ENCODE results near the gene CYP2W1.
"Not testable (repeated sequence)": the region's sequence is repeated elsewhere in the genome, so short reads cannot be mapped to it uniquely, and the experiment has no call there.

The CYP2W1 gene

DNA sequence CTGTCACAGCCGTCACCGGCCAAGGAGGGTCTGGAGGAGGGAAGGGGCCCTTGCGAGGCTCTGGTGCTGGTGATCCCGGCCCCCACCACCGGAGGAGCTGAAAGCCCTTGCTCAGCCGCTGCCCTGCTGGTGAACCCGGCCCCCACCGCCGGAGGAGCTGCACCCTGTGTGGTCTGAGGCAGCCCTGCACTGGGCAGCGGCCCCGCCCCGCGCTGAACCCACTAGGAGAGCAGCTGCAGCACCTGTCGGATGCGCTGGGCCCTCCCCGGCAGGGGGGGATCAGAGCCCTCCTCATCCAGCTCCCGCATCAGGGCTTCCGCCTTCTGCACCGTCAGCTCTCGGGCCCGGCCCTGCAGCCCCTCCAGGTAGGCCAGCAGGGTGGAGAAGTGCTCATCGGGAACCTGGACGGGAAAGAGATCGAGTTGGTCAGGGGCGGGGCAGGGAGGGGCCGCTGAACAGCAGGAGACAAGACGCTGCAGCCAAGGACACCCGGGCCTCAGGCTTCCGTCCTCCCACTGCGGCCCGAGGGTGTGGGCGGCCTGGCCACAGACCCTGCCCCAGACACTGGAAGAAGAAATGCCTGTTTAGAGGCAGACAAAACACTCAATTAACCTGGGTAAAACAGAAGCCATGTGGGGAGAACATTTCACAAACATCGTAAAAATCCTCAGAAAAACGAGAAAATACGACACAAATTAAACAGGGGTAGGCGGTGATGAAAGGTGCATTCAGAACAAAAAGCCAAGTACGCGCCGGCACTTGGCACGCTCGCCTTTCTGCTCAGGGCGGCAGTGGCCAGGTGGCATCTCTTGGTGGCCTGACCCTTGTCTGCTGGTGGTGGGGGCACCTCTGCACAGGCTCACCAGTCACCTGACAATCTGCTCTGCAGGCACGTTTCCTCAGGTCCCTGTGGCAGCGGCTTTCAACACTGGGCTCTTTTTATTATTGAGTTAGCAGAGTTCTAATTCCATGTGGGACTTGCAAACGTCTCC is 14.7 kb downstream of the CYP2W1 start:
- peak; percentile 49 for DNase-seq

DNA sequence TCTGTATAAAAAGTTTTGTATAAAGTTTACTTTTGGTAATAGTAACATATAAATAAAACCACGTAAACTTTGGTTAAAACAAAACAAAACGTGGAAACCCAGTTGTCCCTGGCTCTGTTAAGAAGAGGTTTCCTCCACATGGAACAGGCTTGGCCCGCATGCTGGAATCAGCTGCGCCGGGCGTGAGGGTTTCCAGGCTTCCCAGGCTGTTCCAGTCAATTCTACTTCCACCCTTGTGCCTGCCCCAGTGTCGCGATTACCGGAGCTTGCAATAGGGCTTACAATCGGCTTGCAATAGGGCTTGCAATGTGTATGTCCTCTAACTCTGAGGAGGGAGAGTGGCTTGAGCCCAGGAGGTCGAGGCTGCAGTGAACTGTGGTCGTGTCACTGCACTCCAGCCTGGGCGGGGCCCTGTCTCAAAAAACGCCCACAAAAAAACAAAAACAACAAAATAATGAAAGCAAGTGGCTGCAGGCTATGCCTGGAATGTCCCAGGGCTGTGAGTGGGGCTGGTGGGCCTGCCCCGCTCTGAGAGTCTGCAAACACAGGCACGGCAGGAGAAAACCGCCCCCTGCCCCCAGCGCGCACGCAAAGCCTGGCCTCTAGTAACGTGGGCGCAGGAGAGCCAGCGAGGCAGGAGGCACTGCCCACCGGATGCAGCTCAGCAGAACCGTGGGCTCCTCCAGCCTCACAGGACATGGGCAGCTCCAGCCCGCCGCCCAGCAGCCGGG is 16.3 kb downstream of the CYP2W1 start:
- DNase-seq = no peak

GRCh38 chr7:999941-1000935 is 17.3 kb downstream of the CYP2W1 start:
- no peak for DNase-seq

DNA sequence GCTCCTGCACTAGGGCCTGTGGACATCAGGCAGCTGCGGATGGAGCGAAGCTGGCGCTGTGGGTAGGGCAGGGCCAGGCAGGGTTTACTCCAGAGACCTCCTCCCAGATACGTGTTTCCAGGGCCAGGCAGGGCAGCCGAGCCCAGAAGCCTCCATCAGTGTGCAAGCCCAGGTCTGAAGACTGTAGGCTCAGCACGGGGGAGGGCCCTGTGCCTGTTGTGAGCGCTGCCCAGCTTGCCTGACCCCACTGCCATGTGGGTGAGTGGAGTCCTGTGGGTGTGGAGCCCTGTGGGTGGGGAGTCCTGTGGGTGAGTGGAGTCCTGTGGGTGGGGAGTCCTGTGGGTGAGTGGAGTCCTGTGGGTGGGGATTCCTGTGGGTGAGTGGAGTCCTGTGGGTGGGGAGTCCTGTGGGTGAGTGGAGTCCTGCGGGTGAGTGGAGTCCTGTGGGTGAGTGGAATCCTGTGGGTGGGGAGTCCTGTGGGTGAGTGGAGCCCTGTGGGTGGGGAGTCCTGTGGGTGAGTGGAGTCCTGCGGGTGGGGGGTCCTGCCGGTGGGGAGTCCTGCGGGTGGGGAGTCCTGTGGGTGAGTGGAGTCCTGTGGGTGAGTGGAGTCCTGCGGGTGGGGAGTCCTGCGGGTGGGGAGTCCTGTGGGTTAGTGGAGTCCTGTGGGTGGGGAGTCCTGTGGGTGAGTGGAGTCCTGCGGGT is 18.2 kb downstream of the CYP2W1 start:
- not testable (repeated sequence) for DNase-seq

- DNase-seq = not testable (repeated sequence)
Measured at GRCh38 chr7:1002026-1002425, 19.0 kb downstream of the CYP2W1 start.

GRCh38 chr7:1002445-1002844 is 19.5 kb downstream of the CYP2W1 start:
- not testable (repeated sequence) for DNase-seq

DNA sequence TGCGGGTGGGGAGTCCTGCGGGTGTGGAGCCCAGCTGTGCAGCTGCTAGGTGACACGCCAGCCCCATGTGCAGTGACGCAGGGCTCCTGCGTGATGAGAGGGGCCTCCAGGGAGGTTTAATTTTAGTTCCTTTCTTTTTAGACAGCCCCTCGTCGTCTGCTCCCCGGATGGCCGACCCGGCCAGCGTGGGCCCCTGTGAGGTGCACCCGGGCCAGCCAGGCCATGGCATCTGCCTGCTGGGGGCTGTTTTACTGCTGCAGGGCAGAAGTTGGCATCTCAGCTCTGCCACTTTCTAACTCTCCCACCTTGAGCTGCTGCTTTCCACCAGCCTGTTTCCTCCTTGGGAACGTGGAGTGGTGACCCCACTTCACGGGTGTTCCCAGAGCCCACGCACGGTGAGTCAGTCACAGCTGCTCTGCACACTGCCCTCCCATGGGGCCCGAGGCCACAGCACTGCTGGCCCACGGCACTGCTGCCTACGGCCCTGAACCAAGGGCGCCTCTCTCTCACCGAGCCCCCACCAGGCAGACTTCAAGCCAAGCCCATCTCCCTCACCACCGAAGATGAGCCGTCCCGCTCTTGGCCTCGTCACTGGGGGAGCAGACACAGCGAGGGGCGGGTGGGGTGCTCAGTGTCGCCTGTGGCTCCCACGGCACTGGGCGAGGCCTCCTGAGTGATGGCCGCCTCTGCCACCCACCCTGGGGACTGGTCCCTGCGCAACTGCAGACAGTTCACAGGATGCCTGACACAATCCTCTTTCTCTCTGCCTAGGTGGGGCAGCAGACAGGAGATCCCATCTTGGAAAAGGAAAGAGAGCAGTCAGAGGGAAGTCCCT is 21.3 kb downstream of the CYP2W1 start:
- no peak for DNase-seq

GRCh38 chr7:1005303-1005702 is 22.3 kb downstream of the CYP2W1 start:
- DNase-seq = no peak

- DNase-seq = no peak
Measured at GRCh38 chr7:1007901-1008300, 24.9 kb downstream of the CYP2W1 start.

DNA sequence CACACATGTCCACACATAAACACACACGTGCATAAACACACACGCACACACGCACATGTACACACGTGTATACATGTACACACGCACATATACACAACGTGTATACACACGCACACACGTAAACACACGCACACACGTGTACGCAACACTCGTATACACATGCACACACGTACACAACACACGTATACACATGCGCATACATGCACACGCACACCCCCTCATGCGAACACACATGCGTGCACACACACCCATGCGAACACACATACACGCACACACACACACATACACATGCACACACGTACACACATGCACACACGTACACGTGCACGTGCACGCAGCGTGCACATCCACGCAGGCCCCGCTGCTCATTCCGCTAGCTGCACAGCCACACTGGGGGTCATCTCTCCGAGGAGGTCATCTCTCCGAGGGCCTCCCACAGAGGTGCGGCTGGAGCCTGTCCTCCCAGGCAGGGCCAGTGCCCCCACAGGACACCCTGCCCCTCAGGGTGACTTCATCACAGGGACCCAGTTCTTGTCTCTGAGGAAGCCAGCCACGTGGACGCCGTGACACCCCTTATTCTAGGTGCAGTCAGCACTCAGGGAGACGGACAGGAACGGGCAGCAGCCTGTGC is 25.9 kb downstream of the CYP2W1 start:
- DNase-seq = no peak

GRCh38 chr7:1009747-1010146 is 26.8 kb downstream of the CYP2W1 start:
- no peak for DNase-seq

DNA sequence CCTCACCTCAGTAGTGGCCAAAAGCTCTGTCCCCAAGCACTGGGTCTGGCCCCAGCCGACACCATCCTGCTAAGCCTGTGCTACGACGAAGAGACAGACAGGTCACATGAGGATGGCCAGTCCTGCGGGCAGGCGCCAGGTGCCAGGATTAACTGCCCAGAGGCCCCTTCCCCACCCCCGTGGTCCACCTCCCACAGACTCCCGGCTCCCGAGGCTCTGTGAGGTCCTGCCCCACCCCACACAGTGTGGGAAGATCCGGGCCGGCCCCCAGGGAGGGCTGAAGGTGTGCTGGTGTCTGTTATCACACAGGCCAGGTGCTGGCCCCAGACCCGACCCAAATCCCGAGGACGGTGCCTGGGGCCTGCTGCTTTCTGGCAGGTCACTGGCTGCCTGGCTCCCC is 27.2 kb downstream of the CYP2W1 start:
- no peak for DNase-seq

DNA sequence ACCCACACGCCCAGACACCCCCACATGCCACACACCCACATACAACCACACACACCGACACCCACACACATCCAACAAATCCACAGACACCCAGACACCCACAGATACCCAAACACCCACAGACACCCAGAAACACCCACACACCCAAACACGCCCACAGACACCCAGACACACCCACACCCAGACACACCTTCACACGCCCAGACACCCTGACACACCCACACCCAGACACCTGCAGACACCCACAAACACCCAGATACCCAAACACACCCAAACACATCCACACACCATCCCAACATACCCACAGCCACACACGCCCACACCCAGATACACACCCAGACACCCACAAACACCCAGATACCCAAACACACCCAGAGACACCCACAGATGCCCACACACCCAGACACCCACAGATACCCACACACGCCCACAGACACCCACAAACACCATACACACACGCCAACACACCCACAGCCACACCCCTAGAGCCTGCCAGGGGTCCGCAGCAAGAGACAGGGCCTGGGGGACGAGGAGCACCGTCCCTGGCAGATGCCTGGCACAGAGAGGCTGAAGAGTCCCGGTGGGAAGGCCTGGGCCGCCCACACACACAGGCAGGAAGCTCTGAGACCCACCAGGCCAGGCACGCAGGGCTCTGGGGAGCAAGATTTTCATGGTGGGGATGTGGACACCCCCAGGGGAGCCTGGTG is 28.5 kb downstream of the CYP2W1 start:
- DNase-seq = no peak

DNA sequence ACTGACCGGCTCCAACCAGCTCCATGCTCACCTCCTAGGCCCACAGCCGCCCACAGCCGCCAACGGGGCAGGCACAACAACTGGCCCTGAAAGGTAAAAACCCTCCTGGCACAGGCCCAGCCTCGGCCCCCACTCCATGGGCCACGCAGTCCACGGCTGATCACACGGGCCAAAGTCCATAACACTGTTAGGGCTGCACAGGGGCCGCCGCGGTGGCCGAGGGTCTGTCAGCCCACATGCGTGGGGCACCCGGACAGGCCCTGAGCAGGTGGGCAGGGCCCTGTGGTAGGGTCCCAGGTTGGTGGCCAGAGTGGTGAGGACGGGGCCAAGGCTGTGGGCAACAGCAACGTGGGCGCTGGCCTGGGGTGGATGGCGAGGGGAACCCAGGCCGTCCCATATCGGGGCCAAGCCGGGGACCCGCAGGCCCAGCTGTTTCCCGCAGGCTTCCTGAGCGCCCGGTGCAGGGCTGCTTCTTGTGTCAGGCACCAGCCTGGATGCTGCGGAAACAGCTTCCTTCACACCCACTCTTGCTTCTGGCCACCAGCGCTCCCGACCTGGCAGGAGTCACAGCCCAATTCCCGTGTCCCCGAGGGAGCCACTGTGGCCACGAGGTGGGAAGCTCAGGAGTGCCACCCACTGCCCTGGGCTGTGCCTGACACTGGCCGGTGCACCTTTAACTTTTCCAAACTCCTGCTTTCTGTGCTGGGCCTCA is 29.2 kb downstream of the CYP2W1 start:
- no peak for DNase-seq

- no peak for DNase-seq
Measured at GRCh38 chr7:1012716-1013095, 29.7 kb downstream of the CYP2W1 start.

DNA sequence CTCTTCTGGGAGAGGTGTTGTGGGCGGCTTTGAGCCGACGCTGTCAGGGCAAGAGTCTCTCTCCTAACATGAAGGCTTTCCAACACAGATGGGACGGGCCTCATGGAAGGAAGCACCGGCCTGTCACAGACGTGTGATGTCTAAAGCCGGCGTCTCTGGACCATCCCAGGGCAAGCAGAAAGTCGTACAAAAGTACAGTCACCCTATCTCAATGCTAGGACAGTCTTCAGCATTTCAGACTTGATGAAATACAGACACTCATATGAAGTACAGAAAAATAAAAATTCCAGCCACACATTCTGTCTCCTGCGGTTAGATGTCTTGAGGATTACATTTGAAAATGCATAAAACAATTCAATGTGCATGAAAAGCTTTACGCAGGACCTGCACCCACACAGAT is 30.6 kb downstream of the CYP2W1 start:
- no peak for DNase-seq

DNA sequence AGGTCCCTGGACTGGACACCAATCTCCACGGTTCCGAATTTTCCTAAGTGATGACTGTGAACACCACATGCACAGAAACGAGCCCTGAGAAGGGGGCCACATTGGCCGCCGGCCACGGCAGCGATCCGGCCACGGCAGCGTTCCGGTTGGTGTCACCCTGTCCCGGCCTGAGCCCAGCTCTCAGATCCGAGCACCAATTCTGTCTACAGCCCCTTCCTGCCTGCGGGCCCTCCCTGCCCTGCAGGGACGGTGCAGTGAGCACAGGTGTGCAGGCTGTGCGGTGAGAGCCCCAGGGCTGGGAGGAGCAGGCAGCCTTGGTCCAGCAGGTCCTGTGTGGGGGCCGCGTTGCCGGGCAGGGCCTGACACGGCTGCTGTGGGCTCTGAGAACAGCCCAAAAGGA is 31.7 kb downstream of the CYP2W1 start:
- DNase-seq = no peak

DNA sequence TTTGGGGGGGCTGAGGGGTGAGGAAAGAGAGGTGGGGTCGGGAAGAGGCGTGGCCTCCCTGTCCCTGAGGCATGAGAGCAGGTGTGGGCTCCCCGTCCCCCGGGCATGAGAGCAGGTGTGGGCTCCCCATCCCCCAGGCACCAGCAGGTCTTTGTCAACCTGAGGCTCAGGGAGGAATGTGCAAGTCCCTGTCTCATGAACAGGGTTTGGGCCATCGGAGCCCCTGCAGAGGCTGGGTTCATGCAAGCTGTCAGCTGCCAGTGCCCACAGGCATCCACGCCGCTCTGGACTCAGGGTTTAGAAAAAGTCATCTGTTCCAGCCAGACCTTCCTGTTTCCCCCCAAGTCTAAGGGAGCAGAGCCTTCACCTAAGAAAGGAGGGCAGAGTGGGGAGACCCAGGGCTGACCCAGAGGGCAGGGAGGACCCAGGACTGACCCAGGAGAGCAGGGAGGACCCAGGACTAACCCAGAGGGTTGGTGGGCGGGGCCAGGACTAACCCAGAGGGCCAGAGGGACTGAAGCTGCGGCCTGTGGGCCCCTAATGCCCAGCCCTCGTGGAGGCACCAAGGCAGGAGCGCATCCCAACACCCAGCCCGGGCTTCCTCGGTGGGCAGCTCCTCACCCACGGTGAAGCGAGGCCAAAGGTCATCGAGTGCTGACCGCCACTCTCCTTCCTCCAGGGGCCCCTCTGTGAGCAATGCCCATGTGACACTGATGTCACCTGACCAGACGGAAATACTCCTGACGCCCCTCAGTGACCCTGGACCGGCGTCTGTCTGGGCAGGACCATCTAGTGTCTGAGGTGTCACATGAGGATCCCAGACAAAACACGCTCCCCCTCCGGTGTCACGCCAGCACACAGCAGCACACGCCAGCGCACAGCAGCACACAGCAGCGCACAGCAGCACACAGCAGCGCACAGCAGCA is 32.5 kb downstream of the CYP2W1 start:
- DNase-seq = no peak

Data from NCI-H1417 treated with DMSO at 0.1 percent for 48 hours (cell line).